Testis (tissue), 2 donors: ENCODE data around the gene CDX2.

Source experiments
- CTCF ChIP-seq, 3 experiments: fragments of 450-650 bp in 2 of 3; fragments of 200-600 bp in 1 of 3; sonication (generic) in 1 of 3; IDR thresholded peaks; one replicate each; pipeline ENCODE4 v1.5.1; 2016 to 2019; ENCODE audit warnings: antibody characterized with exemption in 3 of 3, mild to moderate bottlenecking in 2 of 3, moderate library complexity in 1 of 3
- POLR2A ChIP-seq: fragments of 450-650 bp; IDR thresholded peaks from one replicate; pipeline ENCODE4 v1.6.1; 2017; ENCODE audit warnings: antibody characterized with exemption, mild to moderate bottlenecking, moderate library complexity

GRCh38 chr13:27923794-27924528 lies 45.2 kb downstream of the CDX2 start:
- TF ChIP-seq CTCF (IDR thresholded peaks at IDR 0.05) (no peak), POLR2A (no peak)
